Measurements from ENCODE around the gene CDYL. TPM values are rescaled to one million over a fixed set of nuclear protein-coding genes. Genes with fewer than 3 reads are reported as not detected.

Gene CDYL
- total RNA-seq, 1 donor from 2014 or later, result 27.2 TPM

- DNase-seq, result no peak
- intact Hi-C loops (cut with DNase I), result no loop called here
- ATAC-seq (ENCODE audit: poor library complexity), result no peak
These were observed 23.7 kb downstream of the CDYL start for GRCh38 chr6:4799912-4800311.

GRCh38 chr6:4800662-4801061, 24.5 kb downstream of the CDYL start:
- ATAC-seq (ENCODE audit: poor library complexity), result no peak
- intact Hi-C loops (cut with DNase I), result no loop called here
- no peak for DNase-seq

- intact Hi-C loops (cut with DNase I), result no loop called here
- DNase-seq (no peak), ATAC-seq (ENCODE audit: poor library complexity) (no peak)
These were observed 25.4 kb downstream of the CDYL start for GRCh38 chr6:4801491-4802110.

- intact Hi-C loops (cut with DNase I), result no loop called here
- no peak for DNase-seq
- no peak for ATAC-seq (ENCODE audit: poor library complexity)
These were observed 26.2 kb downstream of the CDYL start for GRCh38 chr6:4802312-4802935.

GRCh38 chr6:4803343-4803744, 27.1 kb downstream of the CDYL start:
- DNase-seq (no peak), ATAC-seq (ENCODE audit: poor library complexity) (peak; percentile 46)
- intact Hi-C loops (cut with DNase I), result no loop called here

GRCh38 chr6:4804095-4804494, 27.9 kb downstream of the CDYL start:
- ATAC-seq (ENCODE audit: poor library complexity) (no peak), DNase-seq (no peak)
- intact Hi-C loops (cut with DNase I), result no loop called here

- intact Hi-C loops (cut with DNase I), result no loop called here
- ATAC-seq (ENCODE audit: poor library complexity), result peak; percentile 81
- DNase-seq, result peak; percentile 59
These were observed 29.5 kb downstream of the CDYL start for GRCh38 chr6:4805553-4806336.

GRCh38 chr6:4806337-4806725, 30.1 kb downstream of the CDYL start:
- intact Hi-C loops (cut with DNase I), result no loop called here
- ATAC-seq (ENCODE audit: poor library complexity) (no peak), DNase-seq (no peak)

- ATAC-seq (ENCODE audit: poor library complexity) (no peak), DNase-seq (no peak)
- intact Hi-C loops (cut with DNase I), result no loop called here
These were observed 30.6 kb downstream of the CDYL start for GRCh38 chr6:4806791-4807190.

- ATAC-seq (ENCODE audit: poor library complexity) (no peak), DNase-seq (no peak)
- intact Hi-C loops (cut with DNase I), result no loop called here
These were observed 32.2 kb downstream of the CDYL start for GRCh38 chr6:4808396-4808795.

- intact Hi-C loops (cut with DNase I), result no loop called here
- ATAC-seq (ENCODE audit: poor library complexity) (no peak), DNase-seq (no peak)
These were observed 34.1 kb downstream of the CDYL start for GRCh38 chr6:4809999-4810918.

GRCh38 chr6:4812068-4812467, 35.9 kb downstream of the CDYL start:
- intact Hi-C loops (cut with DNase I), result no loop called here
- DNase-seq, result no peak
- ATAC-seq (ENCODE audit: poor library complexity), result no peak

GRCh38 chr6:4813055-4813454, 36.9 kb downstream of the CDYL start:
- intact Hi-C loops (cut with DNase I), result no loop called here
- DNase-seq (no peak), ATAC-seq (ENCODE audit: poor library complexity) (no peak)

GRCh38 chr6:4814212-4814611, 38.0 kb downstream of the CDYL start:
- no peak for DNase-seq
- intact Hi-C loops (cut with DNase I), result no loop called here
- ATAC-seq (ENCODE audit: poor library complexity), result no peak

- no peak for ATAC-seq (ENCODE audit: poor library complexity)
- intact Hi-C loops (cut with DNase I), result no loop called here
- no peak for DNase-seq
These were observed 38.8 kb downstream of the CDYL start for GRCh38 chr6:4814987-4815386.

GRCh38 chr6:4815584-4815983, 39.4 kb downstream of the CDYL start:
- ATAC-seq (ENCODE audit: poor library complexity), result no peak
- no peak for DNase-seq
- intact Hi-C loops (cut with DNase I), result no loop called here

- ATAC-seq (ENCODE audit: poor library complexity) (no peak), DNase-seq (no peak)
- intact Hi-C loops (cut with DNase I), result no loop called here
These were observed 40.7 kb downstream of the CDYL start for GRCh38 chr6:4816904-4817303.

- ATAC-seq (ENCODE audit: poor library complexity) (no peak), DNase-seq (no peak)
- intact Hi-C loops (cut with DNase I), result no loop called here
These were observed 41.3 kb downstream of the CDYL start for GRCh38 chr6:4817551-4817950.

GRCh38 chr6:4818272-4818938, 42.2 kb downstream of the CDYL start:
- ATAC-seq (ENCODE audit: poor library complexity), result no peak
- DNase-seq, result no peak
- intact Hi-C loops (cut with DNase I), result no loop called here

Measured in Right ventricle myocardium superior (tissue), 1 donor.